Islet of Langerhans (tissue), 1 donor: ENCODE measurements around the gene EYA4.

ENCODE experiments used
- FAIRE-seq: peaks from one replicate; lab custom pipeline; 2011; peaks lifted over from hg19 to GRCh38; lab: Jason Lieb, UNC

Gene EYA4

DNA sequence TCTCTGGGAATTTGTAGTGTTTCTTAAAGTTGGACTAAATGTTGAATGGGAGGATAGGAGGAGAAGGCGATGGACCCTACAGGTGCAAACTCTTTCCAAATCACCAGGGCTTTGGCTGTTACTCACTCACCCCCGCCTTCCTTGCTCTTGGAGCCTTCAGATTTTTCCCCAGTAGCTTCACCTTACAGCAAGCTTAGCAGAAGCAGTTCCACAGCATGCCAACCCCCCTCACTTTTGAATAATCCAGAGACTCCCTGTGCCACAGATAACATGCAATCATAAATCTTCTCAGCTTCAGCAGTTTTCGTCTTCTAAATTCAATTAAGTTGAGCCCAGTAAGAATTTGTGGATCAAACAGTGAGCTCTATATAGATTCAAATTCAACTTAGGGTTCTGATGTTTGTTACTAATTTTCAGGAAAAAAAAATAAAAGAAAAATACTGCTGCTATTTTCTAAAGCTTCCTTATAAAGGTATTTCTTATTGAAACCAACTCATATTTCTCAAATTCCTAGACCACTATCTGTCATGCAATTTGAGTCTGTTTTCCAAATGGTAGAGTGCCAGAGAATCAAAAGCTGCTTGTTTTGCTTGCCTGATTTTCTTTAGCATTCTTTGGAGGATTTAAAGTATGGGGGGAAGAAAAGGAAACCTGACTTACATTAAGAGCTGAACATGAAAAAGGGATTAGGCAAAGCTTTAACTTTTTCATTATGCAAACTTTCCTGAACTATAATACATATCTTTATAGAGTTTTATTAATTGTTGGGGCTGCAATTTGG, 166.4 kb downstream of the EYA4 start:
- no peak for FAIRE-seq

DNA sequence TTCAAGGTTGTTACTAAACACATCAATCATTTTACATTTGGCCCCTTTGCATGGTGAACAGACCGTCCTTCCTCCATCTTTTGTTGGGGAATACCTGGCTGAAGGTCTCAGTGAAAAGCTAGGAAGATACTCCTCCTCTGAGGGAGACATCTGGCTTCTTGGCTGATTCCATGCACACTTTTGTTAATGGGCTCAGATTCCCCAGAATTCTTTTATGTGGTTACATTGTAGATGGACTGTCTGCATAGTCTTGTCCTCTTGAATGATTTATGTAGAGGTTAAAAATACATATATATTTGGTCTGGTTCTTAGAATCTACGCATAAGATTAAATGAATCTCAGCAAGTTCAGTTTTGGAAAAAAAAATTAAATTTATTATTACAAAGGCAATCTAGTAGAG, 167.0 kb downstream of the EYA4 start:
- no peak for FAIRE-seq

DNA sequence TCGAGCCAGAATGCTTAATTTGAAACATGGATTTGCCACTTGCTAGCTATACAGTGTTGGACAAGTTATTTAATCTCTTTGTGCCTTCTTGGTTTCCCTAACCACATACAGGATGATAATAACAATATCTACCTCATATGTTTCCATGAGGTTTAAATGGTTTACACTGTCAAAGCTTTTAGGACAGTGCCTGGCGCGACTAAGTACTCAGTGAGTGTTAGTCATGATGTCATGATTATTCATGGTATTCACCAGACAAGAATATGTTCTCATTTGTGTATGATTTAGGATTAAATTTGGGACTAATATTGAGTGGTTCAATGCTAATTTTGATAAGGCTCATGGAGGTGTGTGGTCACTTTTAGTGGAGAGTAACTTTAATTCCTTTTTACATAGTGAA, 167.4 kb downstream of the EYA4 start:
- no peak for FAIRE-seq

DNA sequence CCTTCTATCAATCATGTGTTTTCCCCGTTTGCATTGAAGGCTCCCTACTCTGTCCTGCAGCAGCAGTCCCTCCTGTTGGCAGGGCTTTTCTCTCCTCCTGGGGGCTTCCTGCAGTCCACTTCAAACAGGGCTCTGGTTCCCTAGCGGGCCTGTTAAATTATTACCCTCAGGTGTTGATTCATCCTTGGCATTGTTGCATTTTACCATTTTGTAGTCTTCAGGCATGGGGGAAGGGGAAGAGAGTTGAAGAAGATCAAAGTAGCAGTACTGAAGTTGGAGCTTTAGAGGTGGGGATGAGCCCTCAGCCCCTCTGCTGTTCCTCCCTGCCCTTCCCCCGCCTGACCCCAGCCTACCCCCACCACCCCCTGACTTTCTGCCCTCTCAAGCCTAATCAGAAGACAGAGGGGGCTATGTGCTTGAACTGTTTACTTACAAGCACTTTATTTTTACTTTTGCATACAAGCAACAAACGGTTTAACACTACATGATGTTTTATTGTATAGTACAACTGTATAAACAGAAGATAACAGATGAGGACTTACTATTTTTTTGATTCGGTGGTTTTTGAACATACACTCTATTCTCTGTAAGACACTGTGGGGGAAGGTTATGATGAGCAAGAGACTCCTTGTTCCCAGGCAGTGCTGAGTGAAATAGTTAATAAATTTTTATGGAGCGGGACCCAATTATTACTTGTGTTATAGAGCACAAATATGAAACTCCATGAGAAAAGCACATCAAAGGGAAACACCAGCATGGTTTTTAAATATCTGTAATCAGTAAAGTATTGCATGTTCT, 169.7 kb downstream of the EYA4 start:
- FAIRE-seq: no peak

DNA sequence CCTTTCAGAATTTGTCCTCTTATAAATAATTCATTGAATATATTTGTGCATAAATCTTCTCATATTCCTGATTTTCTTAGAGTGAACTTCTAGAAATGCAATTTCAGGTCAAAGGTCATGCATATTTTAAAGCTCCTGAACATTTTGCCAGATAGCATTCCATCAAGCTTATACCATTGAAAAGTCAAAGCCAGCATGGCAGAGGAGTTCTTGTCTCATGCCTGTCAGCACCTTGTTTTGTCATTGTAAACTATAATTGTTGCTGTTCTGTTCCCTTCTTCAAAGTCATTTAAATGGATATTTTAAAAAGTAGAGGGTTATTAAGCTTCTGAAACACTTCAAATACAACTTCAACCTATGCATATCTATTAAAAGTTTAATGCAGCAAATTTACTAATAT, 170.6 kb downstream of the EYA4 start:
- no peak for FAIRE-seq

DNA sequence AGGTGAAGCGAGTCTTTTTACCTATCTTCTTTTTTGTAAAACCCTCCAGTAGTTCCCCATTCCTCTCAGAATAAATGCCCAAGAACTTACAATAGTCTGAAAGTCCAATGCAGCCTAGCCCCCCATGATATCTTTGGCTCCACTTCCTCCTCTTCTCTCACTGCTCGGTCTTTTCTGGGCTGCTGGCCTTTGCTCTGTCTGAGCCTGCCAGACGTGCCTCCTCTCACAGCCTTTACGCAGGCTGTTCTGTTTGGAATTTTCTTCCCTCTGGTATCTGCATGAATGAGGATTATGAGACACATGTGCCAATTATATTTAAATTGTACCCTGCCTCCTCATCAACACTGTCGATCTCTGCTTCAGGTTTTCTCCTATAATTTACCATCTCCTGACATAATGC, 174.1 kb downstream of the EYA4 start:
- no peak for FAIRE-seq

DNA sequence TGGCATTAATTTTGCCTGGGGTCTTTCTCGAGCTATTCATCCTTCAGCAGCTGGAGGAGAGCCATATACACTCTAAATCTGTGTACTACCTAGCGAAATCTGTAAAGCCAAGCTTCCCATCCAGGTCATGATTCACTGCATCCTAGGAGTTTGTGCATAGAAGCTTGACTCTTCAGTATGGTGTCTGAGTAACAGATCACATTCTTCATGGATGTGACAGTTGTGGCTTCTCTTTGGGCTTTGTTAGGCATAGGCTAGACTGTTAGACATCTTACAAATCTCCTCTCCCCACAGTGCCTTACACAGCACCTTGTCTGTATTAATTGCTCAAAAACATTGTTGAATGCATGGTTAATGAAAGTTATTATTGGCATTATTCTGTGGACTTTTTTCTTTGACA, 177.0 kb downstream of the EYA4 start:
- no peak for FAIRE-seq

DNA sequence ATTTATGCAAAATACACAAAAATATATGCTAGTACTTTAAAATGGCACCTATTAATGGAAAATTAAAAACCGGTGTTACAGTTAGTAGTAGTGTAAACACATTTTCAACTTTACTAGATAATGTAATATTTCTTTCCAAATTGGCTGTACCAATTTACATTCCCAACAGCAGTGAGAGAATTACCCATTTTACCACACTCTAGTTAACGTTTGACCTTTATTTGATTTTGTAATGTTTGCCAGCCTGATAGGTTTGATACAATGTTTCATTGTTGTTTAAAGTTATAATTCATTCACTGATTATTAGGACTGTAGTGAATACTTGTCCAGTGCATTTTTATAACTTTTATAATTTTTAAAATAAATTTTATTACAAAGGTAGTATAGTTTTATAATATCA, 182.1 kb downstream of the EYA4 start:
- FAIRE-seq: no peak

DNA sequence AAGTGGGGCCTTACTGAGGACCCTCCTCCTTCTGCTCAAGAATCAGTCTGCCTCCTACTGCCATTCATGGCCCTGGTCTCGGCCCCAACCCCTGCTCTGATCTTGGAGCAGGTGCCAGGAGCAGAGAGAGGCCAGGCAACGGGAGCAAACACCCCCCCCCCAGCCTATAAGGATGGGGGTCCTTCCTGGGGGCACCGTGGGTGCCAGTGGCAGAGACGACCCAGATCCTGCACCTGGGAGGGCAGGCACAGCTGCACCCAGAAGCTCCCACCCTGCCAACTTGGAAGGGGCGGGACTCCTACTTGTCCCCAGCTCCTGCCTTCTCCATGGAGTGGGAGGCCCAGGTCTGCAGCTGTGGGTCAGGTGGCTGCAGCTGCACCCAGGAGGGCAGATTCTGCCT, 183.2 kb downstream of the EYA4 start:
- no peak for FAIRE-seq

DNA sequence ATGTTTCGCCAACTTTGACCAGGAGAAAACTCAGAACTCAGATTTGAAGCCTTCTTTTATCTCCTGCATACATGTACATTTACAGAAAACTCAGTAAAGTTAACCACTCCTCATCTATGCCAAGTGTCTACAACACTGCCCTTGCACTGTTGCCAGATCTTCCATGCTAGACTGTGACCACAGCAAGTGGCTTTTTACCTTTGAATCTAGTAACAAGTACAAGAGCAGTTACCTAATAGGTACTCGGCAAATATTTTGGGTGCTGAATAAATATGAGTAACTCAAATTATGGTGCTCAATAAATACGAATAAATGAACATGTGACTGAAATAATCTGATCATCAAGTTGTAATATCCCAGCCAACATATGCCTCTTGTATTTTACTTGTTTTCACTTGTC, 184.9 kb downstream of the EYA4 start:
- no peak for FAIRE-seq

DNA sequence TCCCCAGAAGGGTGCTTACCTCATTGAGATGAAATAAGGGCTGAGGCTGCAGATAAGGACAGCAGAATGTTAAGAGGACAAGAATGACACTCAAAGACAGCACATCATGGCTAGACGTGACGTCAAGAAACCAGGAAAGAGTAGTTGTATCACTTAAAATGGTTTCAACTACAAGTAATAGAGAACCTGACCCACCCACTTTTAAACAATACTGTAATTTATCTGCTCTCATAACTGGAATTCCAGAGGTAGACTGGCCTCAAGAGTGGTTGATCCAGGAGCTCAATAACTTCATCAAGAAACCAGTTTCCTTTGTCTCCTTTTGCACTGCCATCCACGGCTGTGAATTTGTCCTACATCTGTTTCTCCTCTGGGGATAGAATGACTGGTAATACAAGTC, 187.1 kb downstream of the EYA4 start:
- no peak for FAIRE-seq

DNA sequence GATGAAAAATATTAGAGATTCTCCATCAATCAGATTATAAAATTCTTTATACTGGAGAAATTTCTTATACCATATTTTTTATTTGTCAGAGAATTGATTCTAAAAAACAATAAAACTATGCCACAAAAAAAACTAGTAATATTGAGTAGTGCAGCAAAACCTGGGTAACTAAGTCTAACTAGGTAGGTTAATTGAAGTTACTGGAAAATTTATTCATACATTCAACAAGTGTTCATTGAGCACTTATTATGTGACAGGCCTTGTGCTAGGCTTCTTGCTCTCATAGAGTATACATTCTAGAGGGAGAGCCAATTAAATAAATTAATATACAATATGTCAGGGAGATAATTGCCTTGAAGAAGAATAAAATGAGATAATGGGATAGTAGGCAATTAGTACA, 189.4 kb downstream of the EYA4 start:
- no peak for FAIRE-seq

DNA sequence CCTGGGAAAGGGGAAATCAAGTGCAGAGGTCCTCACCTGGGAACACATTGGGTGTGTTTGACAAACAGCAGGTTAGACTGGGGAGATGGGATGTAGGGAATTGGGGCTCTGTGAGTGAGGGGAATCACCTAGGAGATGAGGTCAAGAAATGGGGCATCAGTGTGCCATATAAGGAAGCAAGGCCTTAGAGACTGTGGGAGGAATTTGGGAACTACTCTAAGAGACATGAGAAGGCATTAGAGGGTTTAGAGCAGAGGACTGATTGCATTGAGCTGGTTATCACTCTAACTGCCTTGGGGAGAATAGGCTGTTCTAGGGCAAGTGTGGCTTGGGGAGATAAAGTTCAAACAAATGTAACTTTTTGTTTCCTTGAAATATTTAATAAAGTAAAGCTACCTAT, 189.9 kb downstream of the EYA4 start:
- no peak for FAIRE-seq

DNA sequence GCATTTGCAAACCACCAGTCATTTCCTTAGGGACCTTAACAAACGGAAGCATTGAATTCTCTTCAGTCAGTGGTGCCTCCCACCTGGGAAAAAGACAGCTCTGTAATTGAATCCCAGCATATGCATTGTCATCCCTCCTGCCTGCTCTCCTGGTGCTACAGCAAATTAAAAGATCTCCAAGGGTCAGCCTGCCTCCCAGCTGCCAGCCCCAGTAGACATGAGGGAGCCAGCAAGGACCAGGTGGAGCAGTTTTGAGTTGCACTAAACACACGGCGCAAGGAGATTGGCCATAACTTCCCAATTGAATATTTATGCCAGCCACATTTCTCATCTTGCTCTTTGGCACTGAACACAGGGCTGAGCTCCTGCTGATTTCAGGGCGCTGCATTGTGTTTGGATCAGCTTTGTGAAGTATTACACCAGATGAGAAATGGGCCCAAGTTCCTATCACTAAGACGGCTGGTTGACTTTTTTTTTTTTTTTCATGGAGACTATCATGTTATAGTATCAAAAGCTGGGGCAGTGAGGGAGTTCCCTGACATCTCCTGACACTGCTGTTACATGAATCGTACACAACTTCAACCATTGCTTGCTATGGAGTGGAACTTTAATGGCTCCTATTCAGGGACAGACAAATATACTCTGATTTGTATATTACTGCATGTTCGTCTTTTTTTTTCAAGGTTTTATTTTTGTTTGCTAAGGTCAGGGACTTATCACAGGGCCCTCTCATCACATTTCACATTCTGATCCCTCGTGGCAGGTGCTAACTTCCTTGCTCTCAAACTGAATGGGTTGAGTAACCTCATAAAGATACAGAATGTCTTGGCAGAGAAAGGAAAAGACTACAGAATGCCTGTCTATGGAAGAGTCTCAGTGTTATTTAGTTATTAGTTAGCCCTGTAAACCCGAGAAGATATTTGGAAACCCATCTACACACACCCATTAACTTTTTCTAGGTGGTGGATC, 191.1 kb downstream of the EYA4 start:
- FAIRE-seq: no peak

DNA sequence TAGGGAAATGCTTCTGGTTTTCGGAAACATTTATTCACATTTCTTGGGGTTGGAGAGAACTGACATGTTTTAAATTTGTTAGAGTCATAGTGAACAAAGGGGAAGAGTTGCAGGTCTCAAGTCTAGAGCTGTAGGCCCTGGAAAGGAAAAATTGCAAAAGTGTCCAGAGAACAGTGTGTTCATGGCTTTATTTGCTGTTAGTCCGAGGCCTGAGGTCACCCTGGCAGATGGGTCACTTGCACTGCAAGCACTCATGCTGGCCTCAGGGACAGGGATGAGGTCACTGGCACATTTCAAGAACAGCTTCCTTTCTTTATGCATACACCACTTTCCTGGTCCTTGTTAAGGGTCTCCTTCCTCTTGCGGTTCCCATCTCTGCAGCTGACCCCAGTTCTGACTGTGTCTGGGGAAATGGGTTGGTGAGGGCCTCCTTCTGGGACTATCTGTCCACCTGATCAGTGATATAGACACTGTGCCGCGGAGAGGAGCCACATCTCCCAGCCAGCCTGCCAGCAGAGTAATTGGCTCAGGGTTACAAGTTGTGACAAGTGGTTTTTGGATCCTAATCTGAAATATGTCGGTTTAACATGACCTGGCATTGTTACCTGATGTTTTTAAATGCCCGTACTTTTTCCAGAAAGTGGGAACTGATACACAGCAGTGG, 194.0 kb downstream of the EYA4 start:
- no peak for FAIRE-seq

DNA sequence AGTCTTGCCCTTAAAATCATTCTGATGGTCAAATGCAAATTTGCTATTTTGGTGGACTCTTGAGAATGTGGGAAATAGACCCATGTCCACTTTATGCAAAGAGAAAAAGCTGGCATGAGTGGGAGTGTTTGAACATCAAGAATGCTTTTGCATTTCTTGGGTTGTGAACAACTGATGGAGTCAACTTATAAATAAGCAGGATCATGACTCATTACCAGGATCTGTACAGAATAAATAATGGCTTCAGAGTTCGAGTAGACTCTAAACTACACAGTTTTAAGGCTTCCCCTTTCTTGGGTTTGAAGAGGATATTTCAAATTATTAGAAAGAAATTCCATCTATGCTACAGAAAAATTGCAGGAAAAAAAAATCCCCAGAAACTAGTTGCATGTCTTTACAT, 195.5 kb downstream of the EYA4 start:
- no peak for FAIRE-seq

DNA sequence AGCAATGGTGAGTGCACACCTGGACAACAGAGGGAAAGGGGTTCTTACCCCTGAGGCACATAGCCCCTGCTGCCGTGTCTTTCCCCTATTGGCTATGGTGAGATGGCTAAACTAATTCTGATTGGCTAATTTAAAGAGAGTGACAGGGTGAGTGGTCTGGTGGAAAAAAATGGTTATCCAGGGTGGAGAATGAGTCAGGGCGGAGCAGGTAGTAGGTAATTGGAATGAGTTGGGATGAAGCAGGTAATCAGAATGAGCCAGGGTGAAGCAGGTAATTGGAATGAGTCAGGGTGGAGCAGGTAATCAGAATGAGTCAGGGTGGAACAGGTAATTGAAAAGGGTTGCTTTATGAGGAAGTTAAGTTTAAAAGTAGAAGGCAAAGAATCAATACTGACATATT, 200.3 kb downstream of the EYA4 start:
- no peak for FAIRE-seq

DNA sequence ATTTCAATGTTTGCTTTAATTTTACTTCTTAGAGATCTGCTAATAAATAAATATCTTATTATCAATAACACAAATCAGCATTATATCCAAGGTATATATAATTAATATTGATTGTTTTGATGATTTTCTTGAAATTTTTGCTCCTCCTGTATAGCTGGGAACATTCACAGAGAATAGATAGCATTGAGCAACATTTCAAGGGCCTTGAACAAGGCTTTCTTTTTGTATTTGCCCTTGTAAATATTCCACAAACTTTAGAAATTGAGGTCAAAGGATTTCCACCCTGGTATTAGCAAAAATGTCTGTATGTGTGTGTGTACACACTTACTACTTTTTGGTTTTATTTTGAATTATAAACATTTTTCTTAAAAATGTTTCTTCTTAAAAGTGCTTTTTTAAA, 205.6 kb downstream of the EYA4 start:
- no peak for FAIRE-seq

DNA sequence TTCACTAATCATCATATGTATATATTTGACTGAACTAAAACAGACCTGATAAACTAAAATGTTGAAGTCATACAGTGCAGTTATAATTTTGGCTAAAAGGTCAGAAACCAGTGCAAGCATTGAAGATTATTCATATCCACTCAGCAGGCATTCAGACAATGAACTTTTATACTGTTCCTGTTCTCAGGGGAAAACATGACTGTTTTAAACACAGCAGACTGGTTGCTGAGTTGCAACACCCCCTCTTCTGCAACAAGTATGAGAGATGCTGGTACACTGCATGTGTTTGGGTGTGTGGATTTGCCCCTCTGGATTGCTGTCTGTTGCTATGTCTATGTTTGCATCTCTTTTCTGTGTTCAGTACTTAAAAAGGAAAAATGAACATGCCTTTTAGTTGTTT, 206.8 kb downstream of the EYA4 start:
- no peak for FAIRE-seq

DNA sequence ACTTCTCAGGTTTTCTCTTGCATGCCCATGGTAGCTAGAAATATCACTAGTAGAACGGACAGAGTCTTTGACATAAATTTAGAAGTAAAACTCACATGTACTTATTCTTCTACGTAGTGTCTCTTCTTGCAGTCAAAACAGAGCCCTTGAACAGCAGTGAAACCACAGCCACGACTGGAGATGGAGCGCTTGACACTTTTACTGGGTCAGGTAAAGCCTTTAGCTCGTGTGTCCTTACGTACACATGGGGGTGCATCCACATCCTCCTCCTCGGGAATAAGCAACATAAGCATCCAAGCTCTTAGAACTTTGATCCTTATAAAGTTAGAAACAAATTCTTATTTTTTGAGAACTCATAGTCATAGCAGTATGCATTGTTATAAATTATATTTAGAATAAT, 215.3 kb downstream of the EYA4 start:
- no peak for FAIRE-seq

DNA sequence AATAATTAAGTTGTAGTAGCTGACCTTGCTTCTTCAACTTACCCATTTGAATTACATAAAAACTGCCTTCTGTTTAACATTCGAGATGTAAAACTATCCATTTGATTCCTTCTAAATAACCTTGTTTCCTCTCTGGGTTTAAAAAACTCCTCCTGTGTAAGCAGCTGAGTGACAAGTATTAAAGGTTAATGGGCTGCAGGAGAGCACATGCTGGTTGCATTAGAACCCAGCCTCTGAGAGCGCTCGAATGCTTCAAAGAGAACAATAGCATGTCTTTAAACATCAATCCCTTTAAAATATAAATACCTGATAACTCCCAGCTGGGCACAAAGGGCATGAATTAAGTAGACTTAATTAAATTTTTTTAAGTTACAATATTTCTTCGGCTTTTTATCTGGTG, 215.8 kb downstream of the EYA4 start:
- FAIRE-seq: no peak

DNA sequence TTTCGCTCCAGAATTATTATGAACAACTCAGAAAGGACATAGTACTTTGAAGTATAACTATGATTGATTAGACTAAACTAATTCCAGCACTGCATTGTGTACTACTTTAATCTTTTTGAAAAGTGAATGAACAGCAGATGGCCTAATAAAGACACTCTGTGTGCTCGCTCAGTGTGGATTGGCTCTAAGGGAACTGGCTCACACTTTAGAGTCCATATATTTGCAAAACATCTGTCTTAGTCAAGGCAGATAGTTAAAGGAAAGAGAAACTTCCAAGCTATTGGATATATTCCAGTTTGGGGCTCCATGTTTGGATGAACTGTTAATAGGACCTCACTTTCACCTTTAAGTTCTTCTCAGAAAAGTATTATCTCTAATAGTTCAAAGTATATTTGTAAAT, 218.9 kb downstream of the EYA4 start:
- FAIRE-seq: no peak
